Vagina (tissue), 2 donors: ENCODE measurements around the gene THEM5. TPM values are rescaled to one million over a fixed set of nuclear protein-coding genes. Genes with fewer than 3 reads are reported as not detected.

Source experiments
- DNase-seq, 2 donors: peaks; one replicate each; pipeline ENCODE4 v3.0.0-alpha.2; 2017; ENCODE audit errors: extremely low spot score in 2 of 2
- H3K27ac ChIP-seq: fragments of 200-600 bp; sonication (generic); one replicate; pipeline ENCODE4 v1.5.1; 2019
- H3K27me3 ChIP-seq: fragments of 200-600 bp; sonication (generic); one replicate; pipeline ENCODE4 v1.5.1; 2019
- H3K36me3 ChIP-seq, 2 donors: fragments of 200-600 bp; sonication (generic); one replicate each; pipeline ENCODE4 v1.5.1; 2017 to 2019
- H3K4me1 ChIP-seq: fragments of 200-600 bp; sonication (generic); one replicate; pipeline ENCODE4 v1.5.1; 2019
- H3K4me3 ChIP-seq, 2 donors: fragments of 200-600 bp; sonication (generic); 1 replicate in 1 of 2; 2 replicates in 1 of 2; pipeline ENCODE4 v1.5.1; 2016 to 2019
- H3K9me3 ChIP-seq: fragments of 200-600 bp; sonication (generic); one replicate; pipeline ENCODE4 v1.5.1; 2019
- POLR2A ChIP-seq, 2 donors: fragments of 450-650 bp; IDR thresholded peaks; one replicate each; pipeline ENCODE4 v1.6.1; 2017; ENCODE audit warnings: antibody characterized with exemption in 2 of 2, mild to moderate bottlenecking in 2 of 2, moderate library complexity in 2 of 2
- POLR2AphosphoS5 ChIP-seq, 2 donors: sonication (generic); formaldehyde crosslinking; IDR thresholded peaks; one replicate each; pipeline ENCODE4 v1.9.0; 2017; ENCODE audit warnings: antibody characterized with exemption in 2 of 2, mild to moderate bottlenecking in 2 of 2, low read depth in 1 of 2; ENCODE audit not compliant: insufficient read depth in 1 of 2
- intact Hi-C: fragments of 100-400 bp; cut with DNase I; formaldehyde crosslinking; loops from one replicate; pipeline ENCODE4 v1.15.1; 2023
- total RNA-seq: library from RNA; depleted of rRNA; stranded (reverse); fragments of >200 nt; gene quantifications from one replicate; pipeline ENCODE4 v1.2.3, GENCODE V29; 2016
- TF ChIP-seq, protein P1 (sequence below), 3 experiments: fragments of 450-650 bp in 2 of 3; fragments of 200-600 bp in 1 of 3; sonication (generic) in 1 of 3; IDR thresholded peaks; one replicate each; pipeline ENCODE4 v1.5.1; 2017 to 2019; ENCODE audit warnings: antibody characterized with exemption in 3 of 3, mild to moderate bottlenecking in 2 of 3, moderate library complexity in 2 of 3

THEM5 gene
- total RNA-seq, 1 donor from 2014 or later: 0.98 TPM

DNA sequence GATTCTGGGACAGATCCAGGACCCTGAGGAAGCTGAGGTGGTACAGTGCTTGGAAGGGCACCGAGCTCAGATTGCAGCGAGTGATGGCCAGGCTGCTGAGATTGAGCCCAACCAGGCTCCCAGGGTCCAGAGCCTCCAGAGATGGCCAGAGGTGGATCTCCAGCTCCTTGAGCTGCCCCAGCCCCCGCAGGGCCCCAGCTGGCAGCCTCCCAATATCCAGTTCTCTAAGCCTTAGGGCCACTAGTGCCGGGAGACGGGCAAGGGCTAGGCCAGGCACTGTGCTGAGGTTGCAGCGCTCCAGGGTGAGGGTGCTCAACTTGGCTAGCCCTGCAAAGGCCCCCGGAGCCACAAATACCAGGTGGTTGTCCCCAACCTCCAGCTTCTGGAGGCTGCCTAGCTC lies 51.7 kb downstream of the THEM5 start:
- Histone ChIP-seq H3K4me3 (no peak overlapping the region), H3K9me3 (no peaks in the 10 kb centered on the region), H3K4me1 (no peaks in the 10 kb centered on the region), H3K27ac (no peak overlapping the region), H3K36me3 (no peaks in the 10 kb centered on the region), H3K27me3 (no peaks in the 10 kb centered on the region)
- no peak for TF ChIP-seq POLR2A (IDR thresholded peaks at IDR 0.05)
- no peak for TF ChIP-seq POLR2AphosphoS5 (IDR thresholded peaks at IDR 0.05; ENCODE audit: insufficient read depth in 1 of 2, low read depth in 1 of 2)
- TF ChIP-seq, protein P1, sequence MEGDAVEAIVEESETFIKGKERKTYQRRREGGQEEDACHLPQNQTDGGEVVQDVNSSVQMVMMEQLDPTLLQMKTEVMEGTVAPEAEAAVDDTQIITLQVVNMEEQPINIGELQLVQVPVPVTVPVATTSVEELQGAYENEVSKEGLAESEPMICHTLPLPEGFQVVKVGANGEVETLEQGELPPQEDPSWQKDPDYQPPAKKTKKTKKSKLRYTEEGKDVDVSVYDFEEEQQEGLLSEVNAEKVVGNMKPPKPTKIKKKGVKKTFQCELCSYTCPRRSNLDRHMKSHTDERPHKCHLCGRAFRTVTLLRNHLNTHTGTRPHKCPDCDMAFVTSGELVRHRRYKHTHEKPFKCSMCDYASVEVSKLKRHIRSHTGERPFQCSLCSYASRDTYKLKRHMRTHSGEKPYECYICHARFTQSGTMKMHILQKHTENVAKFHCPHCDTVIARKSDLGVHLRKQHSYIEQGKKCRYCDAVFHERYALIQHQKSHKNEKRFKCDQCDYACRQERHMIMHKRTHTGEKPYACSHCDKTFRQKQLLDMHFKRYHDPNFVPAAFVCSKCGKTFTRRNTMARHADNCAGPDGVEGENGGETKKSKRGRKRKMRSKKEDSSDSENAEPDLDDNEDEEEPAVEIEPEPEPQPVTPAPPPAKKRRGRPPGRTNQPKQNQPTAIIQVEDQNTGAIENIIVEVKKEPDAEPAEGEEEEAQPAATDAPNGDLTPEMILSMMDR (IDR thresholded peaks at IDR 0.05): no peak
- intact Hi-C loops: no loop called here
- no peak for DNase-seq

DNA sequence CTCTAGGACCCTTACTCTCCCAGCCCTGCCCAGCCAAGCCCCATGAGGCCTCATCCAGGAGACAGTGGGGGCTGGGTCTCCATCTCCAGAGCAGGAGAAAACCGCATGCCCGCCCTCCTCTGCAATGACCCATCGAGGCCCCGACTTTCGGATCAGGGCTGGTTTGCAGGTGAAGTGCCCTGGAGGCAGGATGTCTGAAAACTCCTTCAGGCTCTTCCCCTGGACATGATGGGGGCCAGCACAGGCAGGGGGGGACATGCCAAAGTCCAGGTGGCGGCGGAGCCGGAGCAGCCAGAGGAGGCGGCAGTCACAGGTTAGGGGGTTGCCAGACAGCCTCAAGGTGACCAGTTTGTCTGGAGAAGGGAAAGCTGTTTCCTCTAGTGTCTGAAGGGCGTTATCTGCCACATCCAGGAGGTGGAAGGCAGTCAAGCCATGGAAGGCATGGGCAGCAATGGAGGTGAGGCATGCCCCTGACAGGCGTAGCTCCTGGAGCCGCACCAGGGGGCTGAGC lies 52.1 kb downstream of the THEM5 start:
- H3K4me3 ChIP-seq: no peak overlapping the region
- TF ChIP-seq, protein P1 (IDR thresholded peaks at IDR 0.05): no peak
- no peak for TF ChIP-seq POLR2A (IDR thresholded peaks at IDR 0.05)
- TF ChIP-seq POLR2AphosphoS5 (IDR thresholded peaks at IDR 0.05; ENCODE audit: insufficient read depth in 1 of 2, low read depth in 1 of 2): no peak
- H3K27ac ChIP-seq: no peak overlapping the region
- intact Hi-C loops: no loop called here
- no peaks in the 10 kb centered on the region for H3K36me3 ChIP-seq
- H3K4me1 ChIP-seq: no peaks in the 10 kb centered on the region
- no peaks in the 10 kb centered on the region for H3K9me3 ChIP-seq
- no peak for DNase-seq
- no peaks in the 10 kb centered on the region for H3K27me3 ChIP-seq

DNA sequence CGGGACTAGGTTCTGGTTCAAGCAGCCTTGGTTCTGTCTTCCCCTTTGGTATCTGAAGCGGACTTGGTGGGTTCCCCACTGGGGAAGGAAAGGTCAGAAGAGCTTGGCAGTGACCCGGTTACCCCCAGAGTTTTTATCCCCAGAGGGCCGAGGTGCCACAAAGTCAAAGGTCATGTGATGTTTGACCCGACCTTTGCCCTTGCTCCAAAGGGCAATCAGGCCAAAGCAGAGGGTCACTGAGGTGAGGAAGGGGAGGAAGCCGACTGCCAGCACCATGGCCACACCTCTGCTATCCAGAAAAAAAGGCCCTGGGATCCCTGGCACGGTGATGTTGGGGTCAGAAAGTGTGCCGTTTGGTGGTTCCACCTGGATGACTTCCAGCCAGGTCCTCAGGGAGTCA lies 52.7 kb downstream of the THEM5 start:
- Histone ChIP-seq H3K27ac (no peak overlapping the region), H3K4me3 (no peak overlapping the region), H3K27me3 (no peaks in the 10 kb centered on the region), H3K9me3 (no peaks in the 10 kb centered on the region), H3K4me1 (no peaks in the 10 kb centered on the region), H3K36me3 (no peaks in the 10 kb centered on the region)
- intact Hi-C loops: no loop called here
- TF ChIP-seq, protein P1 (IDR thresholded peaks at IDR 0.05): no peak
- no peak for TF ChIP-seq POLR2A (IDR thresholded peaks at IDR 0.05)
- no peak for TF ChIP-seq POLR2AphosphoS5 (IDR thresholded peaks at IDR 0.05; ENCODE audit: insufficient read depth in 1 of 2, low read depth in 1 of 2)
- no peak for DNase-seq

- H3K9me3 ChIP-seq: no peaks in the 10 kb centered on the region
- no peak overlapping the region for H3K4me3 ChIP-seq
- H3K27ac ChIP-seq: no peak overlapping the region
- H3K27me3 ChIP-seq: no peaks in the 10 kb centered on the region
- peak in 1 of 2 donors; percentile 46 for DNase-seq
- H3K36me3 ChIP-seq: no peaks in the 10 kb centered on the region
- TF ChIP-seq POLR2A (IDR thresholded peaks at IDR 0.05) (no peak), POLR2AphosphoS5 (IDR thresholded peaks at IDR 0.05; ENCODE audit: insufficient read depth in 1 of 2, low read depth in 1 of 2) (no peak)
- TF ChIP-seq, protein P1 (IDR thresholded peaks at IDR 0.05): no peak
- intact Hi-C loops: no loop called here
- H3K4me1 ChIP-seq: no peaks in the 10 kb centered on the region
These were observed 54.1 kb downstream of the THEM5 start for GRCh38 chr1:151799179-151800022.

- TF ChIP-seq POLR2A (IDR thresholded peaks at IDR 0.05): no peak
- TF ChIP-seq, protein P1 (IDR thresholded peaks at IDR 0.05): no peak
- no peak for TF ChIP-seq POLR2AphosphoS5 (IDR thresholded peaks at IDR 0.05; ENCODE audit: insufficient read depth in 1 of 2, low read depth in 1 of 2)
- H3K4me3 ChIP-seq: no peak overlapping the region
- intact Hi-C loops: no loop called here
- DNase-seq: no peak
- H3K36me3 ChIP-seq: no peaks in the 10 kb centered on the region
- no peaks in the 10 kb centered on the region for H3K27me3 ChIP-seq
- H3K4me1 ChIP-seq: no peaks in the 10 kb centered on the region
- no peaks in the 10 kb centered on the region for H3K9me3 ChIP-seq
- no peak overlapping the region for H3K27ac ChIP-seq
These were observed 54.9 kb downstream of the THEM5 start for GRCh38 chr1:151798571-151798970.
